ENCODE results near the gene APOL4.

DNA sequence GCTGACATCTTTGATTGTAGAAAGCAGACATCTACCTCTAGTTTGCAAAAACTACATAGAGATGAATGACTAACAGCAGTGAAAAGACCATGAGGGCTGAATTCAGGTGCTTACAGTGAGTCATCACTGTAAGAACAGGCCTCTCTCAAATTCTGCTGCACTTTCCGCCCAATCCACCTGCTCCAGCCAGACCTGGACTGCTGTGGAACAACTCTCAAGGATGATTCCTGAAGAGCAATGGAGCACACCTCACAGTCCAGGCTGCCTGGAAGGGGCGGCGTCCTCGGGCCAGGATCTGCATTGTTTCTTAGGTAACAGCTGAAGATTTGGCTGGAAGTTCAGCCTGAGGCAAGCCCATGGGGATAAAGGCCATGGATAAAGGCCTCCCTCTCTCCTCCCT lies 22.6 kb upstream of the APOL4 start:
- no peak for TF ChIP-seq GATA2 (IDR thresholded peaks at IDR 0.05; ENCODE audit: low read depth, low read length)
- TF ChIP-seq GATA3 (IDR thresholded peaks at IDR 0.05; ENCODE audit: low read depth, low read length), result no peak

All from SH-SY5Y (cell line).